ENCODE data around the gene TOR1A. TPM values are rescaled to one million over a fixed set of nuclear protein-coding genes. Genes with fewer than 3 reads are reported as not detected.

The TOR1A gene
- total and polyA plus RNA-seq, 2 experiments from 2014 or later, result 23.6 to 45.7 TPM

DNA sequence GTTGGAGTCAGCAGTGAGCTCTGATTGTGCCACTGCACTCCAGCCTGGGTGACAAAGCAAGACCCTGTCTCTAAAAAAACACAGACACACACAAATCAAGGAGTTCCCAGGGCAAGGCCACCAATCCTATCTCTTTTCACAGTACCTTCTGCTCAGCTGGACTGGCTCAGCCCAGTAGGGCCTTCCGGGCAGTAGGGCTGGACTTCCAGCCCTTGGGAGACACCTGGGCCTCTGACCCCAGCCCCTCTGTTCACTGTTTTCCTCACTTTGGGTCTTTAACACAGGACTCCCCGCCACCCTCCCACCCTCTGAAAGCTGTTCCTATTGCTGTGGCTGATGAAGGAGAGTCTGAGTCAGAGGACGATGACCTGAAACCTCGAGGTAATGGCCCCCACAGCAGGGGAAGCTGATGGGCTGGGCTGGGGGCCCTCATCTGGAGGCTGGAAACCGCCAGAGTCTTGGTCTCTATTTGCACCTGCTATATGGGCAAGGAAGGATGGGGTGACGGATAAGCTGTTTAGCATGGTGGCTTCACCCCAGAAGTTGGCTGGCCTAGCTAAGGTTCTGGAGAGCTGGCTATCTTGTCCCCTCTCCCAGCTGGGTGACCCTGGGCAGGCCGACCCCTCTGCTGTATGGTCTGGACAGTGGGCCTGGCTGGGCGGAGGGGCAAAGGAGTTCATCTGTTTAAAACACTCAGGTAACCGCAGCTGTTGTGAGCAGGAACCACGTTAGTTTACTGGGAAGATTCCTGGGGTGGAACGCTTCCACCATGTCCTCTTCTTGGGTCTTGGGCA lies 36.9 kb upstream of the TOR1A start (continued):
- TF ChIP-seq, protein P1, sequence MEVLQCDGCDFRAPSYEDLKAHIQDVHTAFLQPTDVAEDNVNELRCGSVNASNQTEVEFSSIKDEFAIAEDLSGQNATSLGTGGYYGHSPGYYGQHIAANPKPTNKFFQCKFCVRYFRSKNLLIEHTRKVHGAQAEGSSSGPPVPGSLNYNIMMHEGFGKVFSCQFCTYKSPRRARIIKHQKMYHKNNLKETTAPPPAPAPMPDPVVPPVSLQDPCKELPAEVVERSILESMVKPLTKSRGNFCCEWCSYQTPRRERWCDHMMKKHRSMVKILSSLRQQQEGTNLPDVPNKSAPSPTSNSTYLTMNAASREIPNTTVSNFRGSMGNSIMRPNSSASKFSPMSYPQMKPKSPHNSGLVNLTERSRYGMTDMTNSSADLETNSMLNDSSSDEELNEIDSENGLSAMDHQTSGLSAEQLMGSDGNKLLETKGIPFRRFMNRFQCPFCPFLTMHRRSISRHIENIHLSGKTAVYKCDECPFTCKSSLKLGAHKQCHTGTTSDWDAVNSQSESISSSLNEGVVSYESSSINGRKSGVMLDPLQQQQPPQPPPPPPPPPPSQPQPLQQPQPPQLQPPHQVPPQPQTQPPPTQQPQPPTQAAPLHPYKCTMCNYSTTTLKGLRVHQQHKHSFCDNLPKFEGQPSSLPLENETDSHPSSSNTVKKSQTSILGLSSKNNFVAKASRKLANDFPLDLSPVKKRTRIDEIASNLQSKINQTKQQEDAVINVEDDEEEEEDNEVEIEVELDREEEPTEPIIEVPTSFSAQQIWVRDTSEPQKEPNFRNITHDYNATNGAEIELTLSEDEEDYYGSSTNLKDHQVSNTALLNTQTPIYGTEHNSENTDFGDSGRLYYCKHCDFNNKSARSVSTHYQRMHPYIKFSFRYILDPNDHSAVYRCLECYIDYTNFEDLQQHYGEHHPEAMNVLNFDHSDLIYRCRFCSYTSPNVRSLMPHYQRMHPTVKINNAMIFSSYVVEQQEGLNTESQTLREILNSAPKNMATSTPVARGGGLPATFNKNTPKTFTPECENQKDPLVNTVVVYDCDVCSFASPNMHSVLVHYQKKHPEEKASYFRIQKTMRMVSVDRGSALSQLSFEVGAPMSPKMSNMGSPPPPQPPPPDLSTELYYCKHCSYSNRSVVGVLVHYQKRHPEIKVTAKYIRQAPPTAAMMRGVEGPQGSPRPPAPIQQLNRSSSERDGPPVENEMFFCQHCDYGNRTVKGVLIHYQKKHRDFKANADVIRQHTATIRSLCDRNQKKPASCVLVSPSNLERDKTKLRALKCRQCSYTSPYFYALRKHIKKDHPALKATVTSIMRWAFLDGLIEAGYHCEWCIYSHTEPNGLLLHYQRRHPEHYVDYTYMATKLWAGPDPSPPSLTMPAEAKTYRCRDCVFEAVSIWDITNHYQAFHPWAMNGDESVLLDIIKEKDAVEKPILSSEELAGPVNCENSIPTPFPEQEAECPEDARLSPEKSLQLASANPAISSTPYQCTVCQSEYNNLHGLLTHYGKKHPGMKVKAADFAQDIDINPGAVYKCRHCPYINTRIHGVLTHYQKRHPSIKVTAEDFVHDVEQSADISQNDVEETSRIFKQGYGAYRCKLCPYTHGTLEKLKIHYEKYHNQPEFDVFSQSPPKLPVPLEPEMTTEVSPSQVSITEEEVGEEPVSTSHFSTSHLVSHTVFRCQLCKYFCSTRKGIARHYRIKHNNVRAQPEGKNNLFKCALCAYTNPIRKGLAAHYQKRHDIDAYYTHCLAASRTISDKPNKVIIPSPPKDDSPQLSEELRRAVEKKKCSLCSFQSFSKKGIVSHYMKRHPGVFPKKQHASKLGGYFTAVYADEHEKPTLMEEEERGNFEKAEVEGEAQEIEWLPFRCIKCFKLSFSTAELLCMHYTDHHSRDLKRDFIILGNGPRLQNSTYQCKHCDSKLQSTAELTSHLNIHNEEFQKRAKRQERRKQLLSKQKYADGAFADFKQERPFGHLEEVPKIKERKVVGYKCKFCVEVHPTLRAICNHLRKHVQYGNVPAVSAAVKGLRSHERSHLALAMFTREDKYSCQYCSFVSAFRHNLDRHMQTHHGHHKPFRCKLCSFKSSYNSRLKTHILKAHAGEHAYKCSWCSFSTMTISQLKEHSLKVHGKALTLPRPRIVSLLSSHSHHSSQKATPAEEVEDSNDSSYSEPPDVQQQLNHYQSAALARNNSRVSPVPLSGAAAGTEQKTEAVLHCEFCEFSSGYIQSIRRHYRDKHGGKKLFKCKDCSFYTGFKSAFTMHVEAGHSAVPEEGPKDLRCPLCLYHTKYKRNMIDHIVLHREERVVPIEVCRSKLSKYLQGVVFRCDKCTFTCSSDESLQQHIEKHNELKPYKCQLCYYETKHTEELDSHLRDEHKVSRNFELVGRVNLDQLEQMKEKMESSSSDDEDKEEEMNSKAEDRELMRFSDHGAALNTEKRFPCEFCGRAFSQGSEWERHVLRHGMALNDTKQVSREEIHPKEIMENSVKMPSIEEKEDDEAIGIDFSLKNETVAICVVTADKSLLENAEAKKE (CRISPR knock-in tag; IDR thresholded peaks at IDR 0.05), result no peak
- TF ChIP-seq EZH2 (IDR thresholded peaks at IDR 0.05; ENCODE audit: low read depth, unreplicated experiment) (no peak), NANOG (IDR thresholded peaks at IDR 0.05; ENCODE audit: borderline replicate concordance) (no peak), EZH2phosphoT487 (IDR thresholded peaks at IDR 0.05; ENCODE audit: unreplicated experiment) (no peak), CREB1 (CRISPR knock-in tag; IDR thresholded peaks at IDR 0.05; ENCODE audit: low read depth) (no peak), ZNF331 (CRISPR knock-in tag; IDR thresholded peaks at IDR 0.05; ENCODE audit: low read depth) (no peak)
- TF ChIP-seq, protein P2, sequence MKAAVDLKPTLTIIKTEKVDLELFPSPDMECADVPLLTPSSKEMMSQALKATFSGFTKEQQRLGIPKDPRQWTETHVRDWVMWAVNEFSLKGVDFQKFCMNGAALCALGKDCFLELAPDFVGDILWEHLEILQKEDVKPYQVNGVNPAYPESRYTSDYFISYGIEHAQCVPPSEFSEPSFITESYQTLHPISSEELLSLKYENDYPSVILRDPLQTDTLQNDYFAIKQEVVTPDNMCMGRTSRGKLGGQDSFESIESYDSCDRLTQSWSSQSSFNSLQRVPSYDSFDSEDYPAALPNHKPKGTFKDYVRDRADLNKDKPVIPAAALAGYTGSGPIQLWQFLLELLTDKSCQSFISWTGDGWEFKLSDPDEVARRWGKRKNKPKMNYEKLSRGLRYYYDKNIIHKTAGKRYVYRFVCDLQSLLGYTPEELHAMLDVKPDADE (IDR thresholded peaks at IDR 0.05), result no peak
- TF ChIP-seq, protein P3, sequence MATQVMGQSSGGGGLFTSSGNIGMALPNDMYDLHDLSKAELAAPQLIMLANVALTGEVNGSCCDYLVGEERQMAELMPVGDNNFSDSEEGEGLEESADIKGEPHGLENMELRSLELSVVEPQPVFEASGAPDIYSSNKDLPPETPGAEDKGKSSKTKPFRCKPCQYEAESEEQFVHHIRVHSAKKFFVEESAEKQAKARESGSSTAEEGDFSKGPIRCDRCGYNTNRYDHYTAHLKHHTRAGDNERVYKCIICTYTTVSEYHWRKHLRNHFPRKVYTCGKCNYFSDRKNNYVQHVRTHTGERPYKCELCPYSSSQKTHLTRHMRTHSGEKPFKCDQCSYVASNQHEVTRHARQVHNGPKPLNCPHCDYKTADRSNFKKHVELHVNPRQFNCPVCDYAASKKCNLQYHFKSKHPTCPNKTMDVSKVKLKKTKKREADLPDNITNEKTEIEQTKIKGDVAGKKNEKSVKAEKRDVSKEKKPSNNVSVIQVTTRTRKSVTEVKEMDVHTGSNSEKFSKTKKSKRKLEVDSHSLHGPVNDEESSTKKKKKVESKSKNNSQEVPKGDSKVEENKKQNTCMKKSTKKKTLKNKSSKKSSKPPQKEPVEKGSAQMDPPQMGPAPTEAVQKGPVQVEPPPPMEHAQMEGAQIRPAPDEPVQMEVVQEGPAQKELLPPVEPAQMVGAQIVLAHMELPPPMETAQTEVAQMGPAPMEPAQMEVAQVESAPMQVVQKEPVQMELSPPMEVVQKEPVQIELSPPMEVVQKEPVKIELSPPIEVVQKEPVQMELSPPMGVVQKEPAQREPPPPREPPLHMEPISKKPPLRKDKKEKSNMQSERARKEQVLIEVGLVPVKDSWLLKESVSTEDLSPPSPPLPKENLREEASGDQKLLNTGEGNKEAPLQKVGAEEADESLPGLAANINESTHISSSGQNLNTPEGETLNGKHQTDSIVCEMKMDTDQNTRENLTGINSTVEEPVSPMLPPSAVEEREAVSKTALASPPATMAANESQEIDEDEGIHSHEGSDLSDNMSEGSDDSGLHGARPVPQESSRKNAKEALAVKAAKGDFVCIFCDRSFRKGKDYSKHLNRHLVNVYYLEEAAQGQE (IDR thresholded peaks at IDR 0.05; ENCODE audit: unreplicated experiment), result no peak

All from GM23338 (cell line).